Raji (cell line): ENCODE data around the gene CEACAM5.

ENCODE experiments used
- POLR2A ChIP-seq: IDR thresholded peaks from 2 replicates; pipeline ENCODE4 v1.6.1; 2011; ENCODE audit warnings: low read depth, low read length, control low read depth; ENCODE audit not compliant: insufficient read depth

The CEACAM5 gene

DNA sequence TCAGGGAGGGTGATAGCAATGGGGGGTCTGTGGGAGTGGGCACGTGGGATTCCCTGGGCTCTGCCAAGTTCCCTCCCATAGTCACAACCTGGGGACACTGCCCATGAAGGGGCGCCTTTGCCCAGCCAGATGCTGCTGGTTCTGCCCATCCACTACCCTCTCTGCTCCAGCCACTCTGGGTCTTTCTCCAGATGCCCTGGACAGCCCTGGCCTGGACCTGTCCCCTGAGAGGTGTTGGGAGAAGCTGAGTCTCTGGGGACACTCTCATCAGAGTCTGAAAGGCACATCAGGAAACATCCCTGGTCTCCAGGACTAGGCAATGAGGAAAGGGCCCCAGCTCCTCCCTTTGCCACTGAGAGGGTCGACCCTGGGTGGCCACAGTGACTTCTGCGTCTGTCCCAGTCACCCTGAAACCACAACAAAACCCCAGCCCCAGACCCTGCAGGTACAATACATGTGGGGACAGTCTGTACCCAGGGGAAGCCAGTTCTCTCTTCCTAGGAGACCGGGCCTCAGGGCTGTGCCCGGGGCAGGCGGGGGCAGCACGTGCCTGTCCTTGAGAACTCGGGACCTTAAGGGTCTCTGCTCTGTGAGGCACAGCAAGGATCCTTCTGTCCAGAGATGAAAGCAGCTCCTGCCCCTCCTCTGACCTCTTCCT lies 11.1 kb upstream of the CEACAM5 start:
- no peak for TF ChIP-seq POLR2A

GRCh38 chr19:41698746-41699230 lies 9.6 kb upstream of the CEACAM5 start:
- TF ChIP-seq POLR2A: no peak

GRCh38 chr19:41699231-41699967 lies 9.0 kb upstream of the CEACAM5 start:
- TF ChIP-seq POLR2A: no peak

DNA sequence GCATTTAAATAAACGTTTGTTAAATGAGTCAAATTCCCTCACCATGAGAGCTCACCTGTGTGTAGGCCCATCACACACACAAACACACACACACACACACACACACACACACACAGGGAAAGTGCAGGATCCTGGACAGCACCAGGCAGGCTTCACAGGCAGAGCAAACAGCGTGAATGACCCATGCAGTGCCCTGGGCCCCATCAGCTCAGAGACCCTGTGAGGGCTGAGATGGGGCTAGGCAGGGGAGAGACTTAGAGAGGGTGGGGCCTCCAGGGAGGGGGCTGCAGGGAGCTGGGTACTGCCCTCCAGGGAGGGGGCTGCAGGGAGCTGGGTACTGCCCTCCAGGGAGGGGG lies 8.5 kb upstream of the CEACAM5 start:
- no peak for TF ChIP-seq POLR2A

DNA sequence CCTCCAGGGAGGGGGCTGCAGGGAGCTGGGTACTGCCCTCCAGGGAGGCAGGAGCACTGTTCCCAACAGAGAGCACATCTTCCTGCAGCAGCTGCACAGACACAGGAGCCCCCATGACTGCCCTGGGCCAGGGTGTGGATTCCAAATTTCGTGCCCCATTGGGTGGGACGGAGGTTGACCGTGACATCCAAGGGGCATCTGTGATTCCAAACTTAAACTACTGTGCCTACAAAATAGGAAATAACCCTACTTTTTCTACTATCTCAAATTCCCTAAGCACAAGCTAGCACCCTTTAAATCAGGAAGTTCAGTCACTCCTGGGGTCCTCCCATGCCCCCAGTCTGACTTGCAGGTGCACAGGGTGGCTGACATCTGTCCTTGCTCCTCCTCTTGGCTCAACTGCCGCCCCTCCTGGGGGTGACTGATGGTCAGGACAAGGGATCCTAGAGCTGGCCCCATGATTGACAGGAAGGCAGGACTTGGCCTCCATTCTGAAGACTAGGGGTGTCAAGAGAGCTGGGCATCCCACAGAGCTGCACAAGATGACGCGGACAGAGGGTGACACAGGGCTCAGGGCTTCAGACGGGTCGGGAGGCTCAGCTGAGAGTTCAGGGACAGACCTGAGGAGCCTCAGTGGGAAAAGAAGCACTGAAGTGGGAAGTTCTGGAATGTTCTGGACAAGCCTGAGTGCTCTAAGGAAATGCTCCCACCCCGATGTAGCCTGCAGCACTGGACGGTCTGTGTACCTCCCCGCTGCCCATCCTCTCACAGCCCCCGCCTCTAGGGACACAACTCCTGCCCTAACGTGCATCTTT lies 7.8 kb upstream of the CEACAM5 start:
- TF ChIP-seq POLR2A: no peak

GRCh38 chr19:41701401-41702075 lies 6.9 kb upstream of the CEACAM5 start:
- TF ChIP-seq POLR2A: no peak

GRCh38 chr19:41702171-41702651 lies 6.2 kb upstream of the CEACAM5 start:
- TF ChIP-seq POLR2A: no peak

- TF ChIP-seq POLR2A: no peak
These were observed 4.7 kb upstream of the CEACAM5 start for GRCh38 chr19:41703602-41704293.

GRCh38 chr19:41705393-41706174 lies 2.8 kb upstream of the CEACAM5 start:
- no peak for TF ChIP-seq POLR2A

GRCh38 chr19:41706741-41707501 lies 1.5 kb upstream of the CEACAM5 start:
- TF ChIP-seq POLR2A: no peak

DNA sequence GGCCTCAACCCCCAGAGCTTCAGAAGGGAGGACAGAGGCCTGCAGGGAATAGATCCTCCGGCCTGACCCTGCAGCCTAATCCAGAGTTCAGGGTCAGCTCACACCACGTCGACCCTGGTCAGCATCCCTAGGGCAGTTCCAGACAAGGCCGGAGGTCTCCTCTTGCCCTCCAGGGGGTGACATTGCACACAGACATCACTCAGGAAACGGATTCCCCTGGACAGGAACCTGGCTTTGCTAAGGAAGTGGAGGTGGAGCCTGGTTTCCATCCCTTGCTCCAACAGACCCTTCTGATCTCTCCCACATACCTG lies 969 bp upstream of the CEACAM5 start:
- TF ChIP-seq POLR2A: no peak

DNA sequence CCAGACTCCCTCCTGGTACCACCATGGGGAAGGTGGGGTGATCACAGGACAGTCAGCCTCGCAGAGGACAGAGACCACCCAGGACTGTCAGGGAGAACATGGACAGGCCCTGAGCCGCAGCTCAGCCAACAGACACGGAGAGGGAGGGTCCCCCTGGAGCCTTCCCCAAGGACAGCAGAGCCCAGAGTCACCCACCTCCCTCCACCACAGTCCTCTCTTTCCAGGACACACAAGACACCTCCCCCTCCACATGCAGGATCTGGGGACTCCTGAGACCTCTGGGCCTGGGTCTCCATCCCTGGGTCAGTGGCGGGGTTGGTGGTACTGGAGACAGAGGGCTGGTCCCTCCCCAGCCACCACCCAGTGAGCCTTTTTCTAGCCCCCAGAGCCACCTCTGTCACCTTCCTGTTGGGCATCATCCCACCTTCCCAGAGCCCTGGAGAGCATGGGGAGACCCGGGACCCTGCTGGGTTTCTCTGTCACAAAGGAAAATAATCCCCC lies 505 bp upstream of the CEACAM5 start:
- TF ChIP-seq POLR2A: no peak
